Left colon (tissue), 2 donors: ENCODE measurements around the gene GUCY1B1. TPM values are rescaled to one million over a fixed set of nuclear protein-coding genes. Genes with fewer than 3 reads are reported as not detected.
"Not testable (repeated sequence)": the region's sequence is repeated elsewhere in the genome, so short reads cannot be mapped to it uniquely, and the experiment has no call there.

Experiments used
- ATAC-seq: fragments of 200-7000 bp; cut with Tn5 transposase; one replicate; pipeline ENCODE4 v1.9.1; 2020; ENCODE audit warnings: mild to moderate bottlenecking, moderate library complexity
- DNase-seq, 2 donors: peaks; one replicate each; pipeline ENCODE4 v3.0.0-alpha.2; 2020
- intact Hi-C, 2 donors: fragments of 100-400 bp; cut with DNase I in 1 of 2; cut with micrococcal nuclease in 1 of 2; formaldehyde crosslinking; loops; one replicate each; pipeline versions ENCODE4 v1.11.2 to v1.14.0; 2022; cut with DNase I, micrococcal nuclease
- total RNA-seq, 2 donors: library from RNA; stranded (reverse); fragmentation: NEBNext Ultra II Directional; extraction: Animal tissue kit (Norgen Biotek cat#: 25700); gene quantifications; one replicate each; pipeline ENCODE4 v1.2.1, GENCODE V29; 2021
- donor health status: DM: no; HTN: no; CAD: no.
- donor health status: DM: yes; HTN: yes; CAD: no.

The GUCY1B1 gene
- total RNA-seq, 2 donors from 2014 or later = 1.0 to 6.9 TPM

DNA sequence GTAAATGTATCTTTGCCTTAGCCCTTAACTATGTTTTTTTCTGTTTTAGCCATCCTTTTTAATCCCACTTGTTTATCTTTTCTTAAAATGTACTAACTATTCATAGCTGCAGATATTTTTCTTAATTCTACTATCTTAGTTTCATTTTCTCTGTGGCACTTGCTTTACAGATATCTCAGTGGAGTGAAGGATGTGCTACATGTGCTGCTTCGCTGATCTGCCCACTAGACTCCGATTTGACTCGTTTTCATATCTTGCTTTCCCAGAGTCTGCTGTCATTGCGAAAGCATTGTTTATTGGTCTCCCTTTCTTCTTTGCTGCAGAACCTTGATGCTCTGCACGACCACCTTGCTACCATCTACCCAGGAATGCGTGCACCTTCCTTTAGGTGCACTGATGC is 30.6 kb downstream of the GUCY1B1 start:
- ATAC-seq (no peak), DNase-seq (no peak)
- intact Hi-C loops = loop anchor here in 1 of 2 donors (5.0 kb wide), 1 partner anchor 347 kb away; no protein-coding TSS in a partner anchor

DNA sequence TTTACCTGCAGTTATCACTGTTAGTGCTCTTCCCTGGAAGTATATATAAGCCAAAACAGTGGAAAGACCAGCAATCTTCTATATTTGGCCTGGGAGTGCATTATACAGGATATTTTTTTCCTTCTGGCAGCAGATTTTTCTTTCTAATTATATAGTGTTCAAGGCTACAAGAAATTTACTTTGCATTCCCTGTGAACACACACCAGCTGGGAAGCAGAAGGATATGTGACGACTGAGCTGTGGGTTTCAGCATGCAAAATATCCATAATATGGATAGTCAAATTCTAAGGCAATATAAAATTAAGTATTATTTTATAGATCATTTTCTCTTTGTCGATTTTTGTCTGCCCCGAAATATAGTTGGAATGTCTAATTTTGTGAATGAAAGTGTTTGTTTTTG is 31.2 kb downstream of the GUCY1B1 start:
- no peak for DNase-seq
- intact Hi-C loops = loop anchor here in 1 of 2 donors (5.0 kb wide), 1 partner anchor 348 kb away; no protein-coding TSS in a partner anchor
- no peak for ATAC-seq

DNA sequence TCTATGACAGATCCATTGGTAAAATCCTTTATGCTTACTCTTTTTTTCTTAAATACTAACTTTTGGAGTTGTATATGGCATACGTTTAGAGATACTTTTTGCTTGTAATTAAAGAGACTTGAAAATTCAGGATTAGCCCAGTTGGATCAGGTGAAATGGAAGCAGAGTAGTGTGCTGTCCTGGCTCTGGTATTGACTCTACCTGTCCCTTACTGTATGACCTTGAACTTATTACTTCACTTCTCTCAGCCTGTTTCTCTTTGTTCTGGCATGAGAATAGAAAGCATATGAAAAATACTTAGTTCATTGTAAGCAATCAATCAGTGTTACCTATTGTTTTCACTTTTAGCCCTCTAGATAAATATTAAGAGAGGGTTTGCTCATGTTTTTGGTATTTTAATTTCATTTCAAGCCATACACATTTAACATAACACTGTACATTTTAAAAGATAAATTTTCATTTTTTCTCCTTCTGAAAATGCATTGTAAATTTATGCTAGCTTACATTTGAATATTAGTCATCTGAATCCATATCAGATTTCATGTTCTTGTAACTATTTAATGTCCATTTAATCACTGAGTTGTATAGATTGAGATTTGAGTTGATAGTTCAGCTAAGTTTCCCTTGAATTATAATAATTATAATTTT is 35.9 kb downstream of the GUCY1B1 start:
- no peak for ATAC-seq
- DNase-seq = no peak
- intact Hi-C loops = no loop called here

DNA sequence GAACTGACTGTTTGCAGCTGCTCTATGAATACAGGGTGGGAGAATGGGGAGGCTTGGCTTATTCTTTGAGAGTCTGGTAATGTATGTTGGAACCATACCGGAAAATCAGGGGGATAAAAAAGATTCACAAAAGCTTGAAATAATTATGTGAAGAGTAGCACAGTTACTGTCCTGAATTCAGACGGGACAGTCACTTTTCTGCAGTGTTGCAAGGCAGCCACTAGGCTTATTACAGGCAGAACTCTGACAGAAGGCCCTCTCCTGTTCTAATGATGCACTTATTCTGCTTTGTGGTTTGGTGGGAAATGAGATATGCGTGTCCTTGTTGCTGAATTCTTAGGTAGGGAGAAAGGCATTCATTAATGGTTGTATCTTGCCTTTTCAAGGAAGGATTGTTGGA is 37.2 kb downstream of the GUCY1B1 start:
- intact Hi-C loops = no loop called here
- no peak for DNase-seq
- ATAC-seq = no peak

DNA sequence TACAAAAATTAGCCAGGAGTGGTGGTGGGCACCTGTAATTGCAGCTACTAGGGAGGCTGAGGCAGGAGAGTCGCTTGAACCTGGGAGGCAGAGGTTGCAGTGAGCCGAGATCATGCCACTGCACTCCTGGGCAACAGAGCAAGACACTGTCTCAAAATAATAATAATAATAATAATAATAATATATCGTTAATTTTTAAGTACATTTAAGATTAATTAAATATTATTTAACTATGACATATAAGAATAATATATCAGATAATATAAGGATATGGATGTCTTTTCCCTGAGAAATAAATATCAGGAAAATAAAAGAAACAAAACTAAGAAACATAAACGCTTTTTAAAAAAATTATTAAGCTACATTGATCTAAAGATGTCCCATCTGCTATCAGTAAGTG is 38.8 kb downstream of the GUCY1B1 start:
- ATAC-seq = not testable (repeated sequence)

DNA sequence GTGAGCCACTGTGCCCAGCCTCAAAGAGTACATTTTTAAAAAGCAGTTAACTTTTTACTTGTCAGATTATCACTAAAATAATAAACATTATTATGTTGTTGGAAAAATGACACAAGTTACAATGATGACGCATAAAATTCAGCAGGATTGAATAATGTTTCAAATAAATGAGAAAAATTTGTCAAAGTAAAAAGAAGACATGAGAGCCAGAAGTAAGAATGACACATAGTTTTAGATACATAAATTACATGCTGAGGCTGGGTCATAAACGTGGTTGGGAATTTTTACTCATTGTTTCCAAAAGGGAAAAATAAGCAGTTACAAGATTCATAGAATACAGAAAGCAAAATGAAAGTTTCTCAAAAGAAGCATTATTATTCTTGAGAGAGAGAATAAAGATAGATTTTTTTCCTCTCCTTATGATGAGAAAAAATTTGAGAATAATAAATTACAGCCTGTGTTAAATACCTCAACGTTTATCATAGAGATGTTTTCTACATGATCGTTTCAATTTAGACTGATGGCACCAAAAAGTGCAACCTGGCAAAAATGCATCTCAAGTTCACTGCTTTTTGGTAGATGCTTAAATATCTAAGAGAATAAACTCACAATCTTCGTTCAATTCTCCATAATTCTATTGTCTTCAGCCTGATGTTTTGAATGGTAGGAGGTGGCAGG is 40.4 kb downstream of the GUCY1B1 start:
- intact Hi-C loops = no loop called here
- DNase-seq (no peak), ATAC-seq (no peak)

More for the DNA sequence above, 38.8 kb downstream of the GUCY1B1 start:
- DNase-seq, intact Hi-C loops: not testable (repeated sequence)

DNA sequence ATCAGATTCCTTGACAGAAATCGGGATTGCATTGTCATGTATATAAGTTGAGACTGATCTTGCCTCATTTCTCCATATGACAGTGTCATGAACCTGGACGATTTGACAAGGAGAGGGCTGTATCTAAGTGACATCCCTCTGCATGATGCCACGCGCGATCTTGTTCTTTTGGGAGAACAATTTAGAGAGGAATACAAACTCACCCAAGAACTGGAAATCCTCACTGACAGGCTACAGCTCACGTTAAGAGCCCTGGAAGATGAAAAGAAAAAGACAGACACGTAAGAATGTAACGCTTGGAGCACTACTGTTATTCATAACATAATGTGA is 40.9 kb downstream of the GUCY1B1 start:
- ATAC-seq (no peak), DNase-seq (no peak)
- intact Hi-C loops = no loop called here

DNA sequence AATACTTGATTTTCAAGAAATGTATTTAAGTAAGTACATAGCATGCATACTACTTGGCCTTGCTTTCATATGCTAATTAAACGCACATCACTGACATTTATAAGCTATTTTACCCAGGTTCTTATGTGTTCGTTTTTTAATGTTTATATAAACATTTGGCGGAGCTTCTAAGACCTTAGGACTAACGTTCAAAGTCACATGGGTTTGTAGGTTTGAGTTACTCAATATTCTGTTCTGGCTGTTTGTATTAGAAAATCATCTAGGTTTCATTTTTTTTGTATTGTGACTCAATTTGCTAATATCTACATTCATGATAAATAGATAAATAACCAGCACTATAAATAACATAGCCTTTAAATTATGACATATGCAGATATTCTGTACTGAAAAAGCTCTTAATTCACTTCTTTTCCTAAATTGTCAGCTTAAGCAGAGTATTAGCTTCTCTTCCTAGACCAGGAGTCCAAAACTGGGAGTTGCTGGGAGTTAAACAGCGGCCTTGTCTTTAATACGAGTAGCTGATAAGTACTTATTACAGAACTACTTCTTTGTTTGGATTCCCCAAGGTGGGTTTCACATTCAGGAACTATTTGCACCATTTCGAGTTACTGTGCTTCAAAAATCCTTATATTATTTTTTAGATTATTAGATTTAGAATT is 42.0 kb downstream of the GUCY1B1 start:
- ATAC-seq (no peak), DNase-seq (no peak)
- intact Hi-C loops = no loop called here

DNA sequence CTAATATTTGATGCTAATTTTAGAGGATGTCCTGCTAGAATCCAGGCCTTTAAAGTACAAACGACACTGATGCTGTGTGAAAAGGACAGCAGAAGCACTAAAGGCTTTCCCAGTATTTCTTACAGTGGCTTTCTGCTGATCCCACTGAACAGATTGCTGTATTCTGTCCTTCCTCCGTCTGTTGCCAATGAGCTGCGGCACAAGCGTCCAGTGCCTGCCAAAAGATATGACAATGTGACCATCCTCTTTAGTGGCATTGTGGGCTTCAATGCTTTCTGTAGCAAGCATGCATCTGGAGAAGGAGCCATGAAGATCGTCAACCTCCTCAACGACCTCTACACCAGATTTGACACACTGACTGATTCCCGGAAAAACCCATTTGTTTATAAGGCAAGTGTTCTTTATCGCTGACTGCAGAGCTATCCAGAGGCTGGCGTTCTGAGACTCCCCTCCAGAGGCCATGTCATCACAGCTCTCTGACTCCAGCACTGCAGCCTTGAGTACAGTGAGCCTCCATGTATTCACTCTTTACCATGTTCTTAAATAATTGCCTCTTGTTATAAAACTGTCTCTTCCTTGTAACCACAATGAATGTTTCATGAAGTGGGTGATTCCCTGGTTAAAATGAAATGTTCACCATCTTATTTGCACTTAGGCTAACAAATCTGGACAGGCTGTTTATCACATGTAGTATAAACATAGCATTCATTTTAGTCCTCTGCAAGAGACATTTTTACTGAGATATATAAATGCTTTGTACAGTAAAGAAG is 43.6 kb downstream of the GUCY1B1 start:
- no peak for DNase-seq
- ATAC-seq = no peak
- intact Hi-C loops = no loop called here

DNA sequence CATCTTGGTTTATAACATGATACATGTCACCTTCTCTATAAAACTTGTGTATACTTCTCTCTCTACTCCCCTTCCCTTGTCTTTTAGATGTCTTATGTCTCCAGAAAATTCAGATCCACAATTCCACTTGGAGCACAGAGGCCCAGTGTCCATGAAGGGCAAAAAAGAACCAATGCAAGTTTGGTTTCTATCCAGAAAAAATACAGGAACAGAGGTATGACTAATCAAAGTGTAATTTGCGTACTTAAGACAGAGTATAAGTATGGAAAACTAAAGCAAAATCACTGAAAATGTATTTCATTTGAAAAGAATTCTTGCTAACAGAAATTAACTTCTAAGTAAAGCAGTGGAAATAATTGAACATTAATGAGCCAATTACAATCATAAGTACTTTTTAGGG is 46.2 kb downstream of the GUCY1B1 start:
- intact Hi-C loops = no loop called here
- ATAC-seq (no peak), DNase-seq (no peak)

DNA sequence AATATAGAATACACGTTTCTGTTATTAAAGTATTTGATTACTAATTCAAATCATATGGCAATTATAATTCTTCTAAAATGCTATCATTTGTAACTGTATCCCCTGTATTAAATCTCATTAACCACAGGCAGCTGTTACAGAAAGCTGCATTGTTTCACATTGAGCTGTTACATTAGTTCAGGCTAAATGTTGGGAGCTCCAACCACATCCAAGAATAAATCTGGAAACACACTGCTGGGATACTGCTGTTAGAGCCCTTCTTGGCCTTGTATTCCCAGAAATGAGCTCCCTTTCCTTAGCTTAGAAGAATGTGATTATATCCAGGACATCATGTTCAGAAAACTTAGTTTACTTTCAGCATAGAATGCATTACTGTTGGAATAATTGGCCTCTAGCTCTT is 48.2 kb downstream of the GUCY1B1 start:
- no peak for ATAC-seq
- intact Hi-C loops = no loop called here

DNA sequence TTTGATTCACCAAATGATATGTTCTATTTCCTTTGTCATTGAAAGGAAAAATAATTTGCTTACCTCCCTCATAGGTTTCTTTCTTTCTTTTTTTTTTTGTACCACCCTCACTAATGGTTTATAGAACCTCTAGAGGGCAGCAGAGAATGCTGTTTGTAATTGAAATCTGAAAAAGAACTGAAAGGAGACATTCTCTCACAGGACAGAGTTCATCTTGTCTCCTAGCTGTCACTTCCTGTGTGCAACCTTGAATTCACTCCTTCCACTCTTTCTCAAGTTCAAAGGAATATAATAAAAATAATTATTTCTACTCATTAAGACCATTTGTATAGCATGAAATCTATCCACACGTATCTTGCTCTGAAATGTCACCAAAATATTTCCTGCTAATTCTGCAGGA is 51.0 kb downstream of the GUCY1B1 start:
- intact Hi-C loops = loop anchor here in 1 of 2 donors (5.0 kb wide), 1 partner anchor 137 kb away; no protein-coding TSS in a partner anchor
- DNase-seq = no peak
- ATAC-seq = peak; percentile 65

More for the DNA sequence above, 48.2 kb downstream of the GUCY1B1 start:
- DNase-seq = no peak

DNA sequence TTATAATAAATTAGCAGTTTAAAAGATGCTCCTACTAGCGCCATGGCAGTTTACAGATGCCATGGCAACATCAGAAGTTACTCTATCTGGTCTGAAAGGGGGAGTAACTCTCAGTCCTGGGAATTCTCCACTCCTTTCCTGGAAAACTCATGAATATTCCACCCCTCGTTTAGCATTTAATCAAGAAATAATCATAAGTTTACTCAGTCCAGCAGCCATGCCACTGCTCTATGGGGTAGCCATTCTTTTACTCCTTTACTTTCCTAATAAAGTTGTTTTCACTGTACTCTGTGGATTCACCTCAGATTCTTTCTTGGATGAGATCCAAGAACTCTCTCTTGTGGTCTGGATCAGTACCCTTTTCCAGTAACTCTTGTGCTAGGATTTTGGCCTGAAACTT is 52.3 kb downstream of the GUCY1B1 start:
- ATAC-seq = no peak
- no peak for DNase-seq
- intact Hi-C loops = loop anchor here in 1 of 2 donors (5.0 kb wide), 1 partner anchor 136 kb away; no protein-coding TSS in a partner anchor

DNA sequence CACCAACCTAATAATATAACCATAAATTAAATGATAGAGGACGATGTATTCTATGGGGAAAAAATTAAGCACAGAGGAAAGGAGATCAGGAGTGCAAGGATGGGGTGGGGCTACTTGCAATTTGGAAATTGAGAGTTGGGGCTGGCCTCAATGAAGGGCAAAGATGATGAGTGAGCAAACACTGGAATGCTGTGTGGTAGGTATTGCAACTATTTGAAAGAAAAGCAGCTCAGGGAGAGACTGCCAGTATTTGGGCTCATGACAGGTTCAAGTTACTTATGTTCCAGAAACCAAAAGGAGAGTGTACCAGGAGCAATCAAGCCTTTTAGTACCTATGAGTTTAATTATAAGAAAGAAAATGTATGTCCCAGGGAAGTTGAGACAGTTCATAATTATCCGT is 59.8 kb downstream of the GUCY1B1 start:
- ATAC-seq (no peak), DNase-seq (no peak)
- intact Hi-C loops = no loop called here

DNA sequence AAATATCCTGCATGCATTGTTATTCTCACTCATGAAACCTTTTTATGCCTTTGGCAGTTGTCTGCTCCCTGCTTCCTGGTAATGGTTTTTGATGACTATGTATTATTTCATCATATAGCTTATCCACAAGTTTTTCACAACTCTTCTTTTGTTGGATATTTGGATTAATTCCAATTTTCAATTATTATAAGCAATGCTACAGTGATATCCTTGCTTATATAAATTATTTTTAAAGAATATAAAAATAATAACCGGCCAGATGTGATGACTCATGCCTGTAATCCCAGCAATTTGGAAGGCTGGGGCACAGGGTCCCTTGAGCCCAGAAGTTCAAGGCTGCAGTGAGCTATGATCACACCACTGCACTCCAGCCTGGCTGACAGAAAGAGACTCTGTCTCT is 60.2 kb downstream of the GUCY1B1 start:
- no peak for DNase-seq
- intact Hi-C loops = no loop called here
- no peak for ATAC-seq

DNA sequence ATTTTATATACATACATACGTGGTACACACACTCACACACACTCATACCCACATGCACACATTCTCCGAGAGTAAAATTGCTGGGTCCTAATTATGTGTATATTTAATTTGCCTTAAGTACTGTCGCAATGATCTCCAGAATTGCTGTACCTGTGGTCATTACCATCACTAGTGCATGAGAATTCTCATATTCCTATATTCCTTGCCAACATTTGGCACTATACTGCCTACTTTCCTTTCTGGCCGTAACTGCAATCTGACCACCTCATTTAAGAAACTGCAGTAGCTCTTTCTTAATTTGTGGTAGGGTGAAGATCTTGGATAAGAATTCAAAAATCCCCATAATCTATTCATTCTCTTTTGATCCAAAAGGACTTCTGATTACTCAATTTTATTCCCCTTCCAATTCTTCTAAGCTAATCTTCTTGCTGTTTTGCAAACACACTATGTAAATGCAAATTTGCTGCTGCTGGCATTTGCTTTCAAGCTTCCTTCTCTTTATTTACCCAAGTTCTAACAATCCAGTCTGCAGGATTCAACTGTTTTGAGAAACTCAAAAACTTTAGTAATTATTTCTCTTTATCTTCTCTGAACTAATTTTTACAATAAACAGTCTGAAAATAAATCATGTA is 62.2 kb downstream of the GUCY1B1 start:
- DNase-seq (no peak), ATAC-seq (no peak)
- intact Hi-C loops = no loop called here

DNA sequence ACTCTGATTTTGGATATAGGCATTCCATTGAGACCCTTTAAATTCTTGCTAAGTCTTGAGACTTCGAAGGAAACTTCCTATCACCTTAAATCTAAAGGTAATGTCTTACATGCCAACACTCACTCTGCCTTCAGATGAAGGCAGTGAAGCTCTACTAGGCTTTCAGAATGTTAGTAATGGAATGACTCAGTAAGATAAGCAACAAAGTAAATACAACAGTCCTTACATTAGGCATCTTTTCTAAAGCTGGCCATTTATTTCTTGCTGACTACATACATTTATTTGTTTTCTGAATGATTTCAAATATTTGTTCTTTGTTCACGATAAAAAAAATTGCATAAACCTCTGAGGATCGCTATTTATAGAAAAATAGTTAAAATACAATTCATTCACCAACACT is 63.8 kb downstream of the GUCY1B1 start:
- no peak for DNase-seq
- no peak for ATAC-seq
- intact Hi-C loops = no loop called here

DNA sequence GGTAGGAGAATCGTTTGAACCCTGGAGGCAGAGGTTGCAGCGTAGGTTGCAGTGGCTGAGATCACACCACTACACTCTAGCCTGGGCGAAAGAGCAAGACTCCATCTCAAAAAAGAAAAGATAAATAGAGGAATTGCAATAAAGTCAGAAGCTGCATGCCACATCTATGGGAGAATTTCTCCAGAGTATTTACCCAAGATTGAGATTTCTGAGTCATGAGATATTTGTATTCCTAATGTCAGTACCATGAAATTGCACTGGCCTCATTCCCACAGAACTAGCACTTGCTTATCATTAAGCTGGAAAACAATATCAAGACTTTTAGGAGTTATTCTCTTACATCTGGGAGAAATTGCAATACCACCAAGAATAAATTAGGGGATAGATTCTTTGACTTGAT is 69.8 kb downstream of the GUCY1B1 start:
- intact Hi-C loops = no loop called here
- ATAC-seq (no peak), DNase-seq (no peak)

DNA sequence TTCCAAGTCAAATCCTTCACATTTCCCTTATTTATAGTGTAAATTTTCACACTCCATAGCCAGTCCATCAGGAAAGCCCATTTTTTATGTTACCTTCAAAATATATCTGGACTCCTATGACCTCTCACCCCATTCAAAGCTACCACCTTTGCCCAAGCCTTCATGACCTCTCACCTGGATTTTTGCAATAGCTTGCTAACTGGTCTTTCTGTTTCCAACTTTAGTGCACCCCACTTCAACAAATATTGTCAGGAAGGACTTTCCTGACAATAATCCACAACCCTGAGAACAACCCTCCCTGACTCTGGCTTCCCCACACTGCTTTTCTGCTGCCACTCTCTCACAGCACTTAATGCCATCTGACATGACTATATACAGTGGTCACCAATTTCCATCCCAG is 73.8 kb downstream of the GUCY1B1 start:
- intact Hi-C loops = no loop called here

More for the DNA sequence above, 73.8 kb downstream of the GUCY1B1 start:
- no peak for ATAC-seq
- no peak for DNase-seq
